CD4-positive, alpha-beta T cell treated with Interleukin-17A for 1 hour (primary cell): ENCODE measurements around the gene LAMTOR4.
"Not testable (repeated sequence)": the region's sequence is repeated elsewhere in the genome, so short reads cannot be mapped to it uniquely, and the experiment has no call there.

Source experiments
- DNase-seq: peaks from one replicate; pipeline ENCODE4 v3.0.0-alpha.2; 2020

The LAMTOR4 gene

GRCh38 chr7:100124301-100125230 lies 24.2 kb upstream of the LAMTOR4 start:
- DNase-seq = no peak

GRCh38 chr7:100126239-100126930 lies 22.3 kb upstream of the LAMTOR4 start:
- no peak for DNase-seq

GRCh38 chr7:100126931-100127865 lies 21.5 kb upstream of the LAMTOR4 start, which contains the start of gene MBLAC1:
Gene MBLAC1 (plus strand): TSS chr7:100126967. CDS start chr7:100127396, 429 bp downstream.
- peak; percentile 95 for DNase-seq

- DNase-seq = peak; percentile 29
These were observed 20.7 kb upstream of the LAMTOR4 start for GRCh38 chr7:100127866-100128636.

- DNase-seq = no peak
These were observed 20.1 kb upstream of the LAMTOR4 start for GRCh38 chr7:100128637-100128963.

GRCh38 chr7:100130220-100130607 lies 18.5 kb upstream of the LAMTOR4 start:
- DNase-seq = not testable (repeated sequence)

- DNase-seq = peak; percentile 84
These were observed 17.9 kb upstream of the LAMTOR4 start for GRCh38 chr7:100130608-100131453.

GRCh38 chr7:100132126-100132525 lies 16.6 kb upstream of the LAMTOR4 start:
- no peak for DNase-seq

- peak; percentile 78 for DNase-seq
These were observed 16.0 kb upstream of the LAMTOR4 start for GRCh38 chr7:100132697-100133151.

GRCh38 chr7:100137851-100138760 lies 10.6 kb upstream of the LAMTOR4 start:
- no peak for DNase-seq

GRCh38 chr7:100141555-100141949 lies 7.2 kb upstream of the LAMTOR4 start:
- no peak for DNase-seq

- no peak for DNase-seq
These were observed 6.3 kb upstream of the LAMTOR4 start for GRCh38 chr7:100142461-100142860.

- DNase-seq = not testable (repeated sequence)
These were observed 2.4 kb upstream of the LAMTOR4 start for GRCh38 chr7:100146350-100146749.

- no peak for DNase-seq
These were observed 1.4 kb upstream of the LAMTOR4 start for GRCh38 chr7:100147278-100147677.

GRCh38 chr7:100148225-100148558 lies 526 bp upstream of the LAMTOR4 start:
- DNase-seq = no peak

GRCh38 chr7:100152404-100152803 lies 3.7 kb downstream of the LAMTOR4 start:
- DNase-seq = no peak

- DNase-seq = no peak
These were observed 4.4 kb downstream of the LAMTOR4 start for GRCh38 chr7:100152937-100153666.

GRCh38 chr7:100153708-100154535 lies 5.2 kb downstream of the LAMTOR4 start:
- no peak for DNase-seq
